GM20431 (cell line): Measurements from ENCODE around the gene MAPKAPK3.

Experiments used
- in situ Hi-C: fragments of 300-500 bp; cut with MseI, MboI; formaldehyde crosslinking; loops from one replicate; pipeline ENCODE4 v1.15.0; 2020; ENCODE audit warnings: low sequenced_read_pairs; ENCODE audit not compliant: unreplicated experiment

Gene MAPKAPK3

DNA sequence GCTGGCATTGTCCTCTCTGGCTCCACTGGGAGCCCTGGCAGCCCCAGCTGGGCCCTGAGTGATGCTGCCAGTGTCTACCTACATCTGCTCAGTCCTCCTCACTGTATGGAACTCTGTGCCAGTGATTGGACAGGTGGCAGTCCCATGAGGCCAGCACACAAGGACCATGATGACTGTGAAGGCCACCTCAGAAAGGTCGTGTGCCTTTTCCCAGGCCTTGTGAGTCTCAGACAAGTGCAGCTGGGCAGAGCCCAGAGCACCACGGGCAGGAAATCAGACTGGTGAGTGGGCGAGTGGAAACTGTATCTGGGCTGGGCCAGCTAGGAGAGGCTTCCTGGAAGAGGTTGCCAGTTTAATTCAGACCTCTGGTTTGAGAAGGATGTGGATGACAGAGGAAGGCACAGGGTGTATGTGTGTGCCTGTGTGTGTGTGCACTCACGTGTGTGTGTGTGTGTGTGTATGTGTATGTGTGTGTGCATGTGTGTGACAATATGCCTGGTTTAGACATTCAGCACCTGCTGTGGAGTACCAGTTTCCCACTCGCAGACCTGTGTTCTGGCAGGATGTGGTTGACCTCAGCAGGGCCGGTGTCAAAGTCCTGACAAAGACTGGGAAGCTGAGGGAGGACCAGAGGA, 7.0 kb downstream of the MAPKAPK3 start:
- in situ Hi-C loops, result no loop called here

- in situ Hi-C loops, result no loop called here
These were observed 7.7 kb downstream of the MAPKAPK3 start for GRCh38 chr3:50624634-50625033.

GRCh38 chr3:50625231-50626182, 8.6 kb downstream of the MAPKAPK3 start:
- in situ Hi-C loops, result no loop called here

DNA sequence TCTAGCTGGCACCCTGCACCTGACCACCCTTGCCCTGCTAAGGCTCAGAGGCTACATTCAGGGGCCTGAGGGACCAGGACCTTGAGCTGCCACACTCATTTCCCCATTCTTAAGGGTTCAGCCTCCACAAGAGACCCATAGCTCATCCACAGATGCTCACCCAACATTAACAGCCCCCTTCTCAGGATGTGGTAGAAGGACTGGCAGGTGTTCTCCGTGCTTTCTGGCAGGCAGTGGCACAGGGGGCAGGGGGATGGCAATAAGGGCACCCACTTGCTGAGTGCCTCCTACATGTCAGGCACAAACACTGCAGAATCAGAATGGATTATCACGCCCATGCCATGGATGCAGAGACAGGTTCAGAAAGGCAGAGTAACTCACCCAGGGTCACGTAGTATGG, 9.4 kb downstream of the MAPKAPK3 start:
- in situ Hi-C loops, result no loop called here

DNA sequence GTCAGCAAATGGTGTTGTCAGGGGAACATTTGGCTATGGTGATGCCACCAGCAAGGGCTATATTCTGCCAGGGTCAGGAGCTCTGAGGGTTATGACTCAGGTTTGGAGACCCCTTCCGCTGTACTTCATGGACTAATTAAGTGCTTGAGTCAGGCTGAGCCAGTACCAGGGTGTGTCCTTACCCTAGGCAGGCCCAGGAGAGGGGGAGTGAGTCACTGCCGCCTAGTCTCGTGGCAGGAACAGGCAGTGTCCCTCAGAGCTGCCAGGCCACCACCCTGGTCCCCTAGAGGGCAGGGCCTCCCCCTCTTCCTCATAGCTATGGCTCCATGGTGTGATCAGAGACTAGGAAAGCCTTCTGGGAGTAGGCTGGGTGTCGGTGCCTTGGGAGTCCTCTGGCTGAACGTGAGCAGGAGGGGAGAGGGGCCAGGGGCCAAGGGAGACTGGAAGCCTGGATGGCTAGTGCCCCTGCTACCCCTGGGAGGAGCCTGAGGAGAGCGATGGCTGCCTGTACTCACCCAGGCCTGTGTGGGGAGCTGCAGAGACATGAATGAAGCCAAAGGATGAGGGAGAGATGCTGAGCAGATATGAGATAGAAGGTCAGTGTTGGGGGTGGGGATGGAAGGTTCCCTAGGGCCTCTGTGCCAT, 10.6 kb downstream of the MAPKAPK3 start:
- in situ Hi-C loops, result no loop called here

DNA sequence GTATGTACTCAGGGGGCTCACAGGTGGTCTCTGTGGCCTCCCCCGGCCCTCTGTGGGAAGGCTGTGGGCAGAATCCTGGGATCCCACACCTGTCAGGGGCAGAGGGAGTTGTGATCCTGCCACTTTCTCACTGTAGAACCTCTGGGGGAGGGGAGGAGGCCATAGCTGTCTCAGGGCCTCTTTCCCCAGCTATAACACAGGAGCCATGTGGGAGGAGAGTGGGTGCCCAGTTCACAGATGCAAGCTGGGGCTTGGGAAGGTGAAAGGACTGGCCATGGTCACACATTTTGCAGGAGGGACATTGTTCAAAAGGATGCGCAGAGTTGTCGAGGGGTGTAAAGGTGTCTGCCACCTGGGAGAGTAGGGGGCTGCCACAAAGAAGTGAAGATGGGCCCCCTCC, 11.7 kb downstream of the MAPKAPK3 start:
- in situ Hi-C loops, result no loop called here

GRCh38 chr3:50630394-50630793, 13.4 kb downstream of the MAPKAPK3 start:
- in situ Hi-C loops, result no loop called here

- in situ Hi-C loops, result no loop called here
These were observed 13.9 kb downstream of the MAPKAPK3 start for GRCh38 chr3:50630877-50631276.

GRCh38 chr3:50632450-50632849, 15.5 kb downstream of the MAPKAPK3 start:
- in situ Hi-C loops, result no loop called here

DNA sequence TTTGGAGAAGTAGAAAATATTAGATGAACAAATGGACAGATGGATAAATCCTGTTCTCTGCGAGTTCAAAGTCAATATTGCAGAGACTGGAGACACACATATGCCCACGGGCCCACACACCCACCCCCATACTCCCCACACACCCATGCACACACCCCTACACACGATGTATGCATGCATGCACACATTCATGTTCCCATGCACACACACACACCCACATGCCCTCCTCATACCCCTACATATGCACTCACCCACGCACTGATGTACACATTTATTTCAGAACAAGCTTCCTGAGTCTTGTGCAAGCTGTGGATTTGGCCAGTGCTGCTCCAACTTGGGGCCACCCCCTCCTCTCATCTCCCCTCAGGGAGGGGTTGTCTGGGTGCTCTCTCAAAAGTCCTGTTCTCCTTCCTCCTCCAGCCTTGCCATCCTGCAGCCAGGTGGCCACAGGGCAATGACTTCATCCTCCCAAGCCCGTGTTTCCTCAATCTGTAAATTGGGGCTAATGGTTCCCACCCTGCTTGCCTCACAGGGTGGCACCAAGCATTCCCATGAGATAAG, 16.4 kb downstream of the MAPKAPK3 start:
- in situ Hi-C loops, result no loop called here

DNA sequence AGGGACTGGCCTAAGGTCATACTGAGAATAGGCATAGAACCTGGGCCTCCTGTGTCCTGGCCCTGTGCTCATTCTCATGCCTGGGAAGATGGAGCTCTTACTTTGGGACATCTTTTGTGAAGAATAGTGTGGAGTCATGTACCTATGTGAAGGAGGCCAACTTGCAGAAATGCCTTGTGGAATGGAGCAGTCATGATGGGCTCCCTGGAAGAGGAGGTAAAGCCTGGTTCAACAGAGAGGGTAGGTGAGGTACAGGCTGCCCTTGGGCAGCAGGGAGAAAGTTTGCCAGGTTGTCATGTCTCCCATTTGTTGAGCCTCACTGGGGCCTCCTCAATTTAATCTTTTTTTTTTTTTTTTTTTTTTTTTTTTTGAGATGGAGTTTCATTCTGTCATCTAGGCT, 18.1 kb downstream of the MAPKAPK3 start:
- in situ Hi-C loops, result no loop called here

DNA sequence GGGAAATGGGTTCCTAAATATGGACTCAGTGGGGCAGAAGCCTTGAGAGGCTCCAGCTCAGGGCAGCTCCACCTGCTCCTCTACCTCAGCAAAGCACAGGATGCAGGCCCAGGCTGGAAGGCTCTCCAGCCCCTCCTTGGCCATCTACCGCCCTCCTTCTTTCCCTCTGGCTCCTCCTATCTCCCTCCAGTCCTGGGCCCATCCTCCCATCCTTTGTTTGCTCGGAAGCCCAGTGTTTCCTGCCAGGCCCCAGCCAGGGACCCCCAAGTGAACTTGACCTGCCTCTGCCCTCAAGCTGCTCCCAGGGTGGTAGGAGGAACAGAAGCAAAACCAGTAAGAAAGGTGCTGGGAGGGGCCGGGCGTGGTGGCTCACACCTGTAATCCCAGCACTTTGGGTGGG, 20.1 kb downstream of the MAPKAPK3 start:
- in situ Hi-C loops, result no loop called here

DNA sequence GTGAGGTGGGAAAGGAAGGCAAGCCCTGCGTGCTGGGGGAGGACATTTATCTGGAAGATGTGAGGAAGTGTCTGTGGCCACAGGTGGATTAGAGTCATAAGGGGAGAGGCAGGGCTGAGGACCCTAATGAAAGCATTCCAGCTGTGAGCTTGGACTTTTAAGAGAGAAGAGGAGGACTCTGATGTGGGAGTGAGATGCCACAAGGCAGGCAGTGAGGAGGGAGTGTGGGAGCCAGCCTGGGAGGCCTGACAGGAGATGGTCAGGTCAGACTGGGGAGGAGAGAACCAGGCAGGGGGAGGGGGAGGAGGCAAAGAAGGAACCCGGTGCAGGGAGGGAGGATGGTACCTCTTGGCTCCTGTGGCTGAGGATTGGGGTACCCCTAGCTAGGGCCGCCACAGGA, 21.0 kb downstream of the MAPKAPK3 start:
- in situ Hi-C loops, result no loop called here

DNA sequence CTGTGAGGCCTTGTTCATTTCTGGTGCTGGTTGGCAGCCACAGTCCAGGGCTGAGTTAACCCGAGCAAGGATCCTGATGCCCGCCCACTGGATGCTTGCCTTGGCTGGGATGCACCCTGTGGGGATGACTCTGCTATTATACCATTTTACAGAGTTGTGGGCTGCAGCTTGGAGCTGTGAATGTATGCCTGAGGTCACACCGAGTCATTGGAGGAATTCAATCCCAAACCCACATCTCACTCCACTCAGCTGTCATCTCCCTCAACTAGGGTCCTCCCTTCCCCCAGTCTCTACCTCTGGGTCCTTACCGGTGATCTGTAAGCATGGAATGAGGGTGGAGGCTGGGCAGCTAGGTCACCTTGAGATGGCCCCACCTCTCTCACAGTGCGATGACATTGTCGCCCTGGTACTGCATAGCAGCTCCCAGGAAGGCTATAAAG, 22.1 kb downstream of the MAPKAPK3 start:
- in situ Hi-C loops, result no loop called here

DNA sequence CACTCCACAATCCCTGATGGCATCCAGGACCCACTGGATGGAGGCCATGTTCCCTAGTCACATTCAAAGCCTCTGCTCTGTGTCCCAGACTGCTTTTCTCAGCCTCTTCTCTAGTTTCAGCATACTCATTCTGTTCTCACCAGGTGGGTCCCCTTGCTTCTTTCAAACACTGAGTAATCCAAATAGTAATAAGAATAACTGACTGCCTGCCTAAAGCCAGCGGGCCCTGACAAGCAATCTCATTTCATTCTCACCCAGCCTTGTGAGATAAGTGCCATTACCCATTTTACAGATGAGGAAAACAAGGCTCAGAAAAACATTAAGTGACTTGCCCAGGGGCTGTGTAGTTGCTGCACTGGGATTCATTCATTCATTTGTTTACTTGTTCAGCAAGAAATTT, 25.4 kb downstream of the MAPKAPK3 start:
- in situ Hi-C loops, result no loop called here

GRCh38 chr3:50644561-50644960, 27.6 kb downstream of the MAPKAPK3 start:
- in situ Hi-C loops, result no loop called here

GRCh38 chr3:50645378-50645777, 28.4 kb downstream of the MAPKAPK3 start:
- in situ Hi-C loops, result no loop called here

- in situ Hi-C loops, result no loop called here
These were observed 31.4 kb downstream of the MAPKAPK3 start for GRCh38 chr3:50648313-50648712.

- in situ Hi-C loops, result no loop called here
These were observed 32.0 kb downstream of the MAPKAPK3 start for GRCh38 chr3:50648944-50649343.

DNA sequence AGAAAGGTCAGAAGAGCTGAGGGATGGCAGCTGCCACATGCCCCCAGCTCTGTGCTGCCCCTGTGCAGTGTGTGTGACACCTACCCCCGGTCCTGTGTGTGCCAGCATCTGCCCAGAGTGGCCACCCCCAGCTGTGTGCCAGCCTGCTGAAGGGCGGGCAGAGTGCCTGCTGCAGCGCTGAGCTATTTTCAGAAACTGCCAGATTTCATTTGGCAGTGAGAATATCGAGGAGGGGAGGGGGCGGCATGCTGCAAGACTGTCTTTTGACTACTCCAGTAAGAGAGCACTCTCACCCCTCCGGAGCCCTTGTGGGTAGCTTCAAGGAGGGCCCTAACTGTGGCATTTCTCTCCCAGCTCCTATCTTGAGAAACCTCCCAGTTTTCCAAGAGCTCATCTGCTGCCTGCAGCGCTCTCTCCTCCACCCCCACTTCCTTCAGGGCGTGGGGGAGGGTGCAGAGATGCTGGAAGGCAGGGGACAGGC, 32.5 kb downstream of the MAPKAPK3 start:
- in situ Hi-C loops, result no loop called here
